HT1080 (cell line): Measurements from ENCODE around the gene DISC1. TPM values are rescaled to one million over a fixed set of nuclear protein-coding genes. Genes with fewer than 3 reads are reported as not detected.

Experiments used
- DNase-seq: peaks from one replicate; pipeline ENCODE4 v3.0.0-alpha.2; 2015; ENCODE audit warnings: low read depth
- total RNA-seq: library from RNA; depleted of rRNA; stranded (reverse); fragments of >200 nt; shearing (Covaris generic); gene quantifications from 2 replicates; pipeline ENCODE4 v1.2.3, GENCODE V29; 2014

DISC1 gene
- total RNA-seq, 1 experiment from 2014 or later: 5.5 TPM

DNA sequence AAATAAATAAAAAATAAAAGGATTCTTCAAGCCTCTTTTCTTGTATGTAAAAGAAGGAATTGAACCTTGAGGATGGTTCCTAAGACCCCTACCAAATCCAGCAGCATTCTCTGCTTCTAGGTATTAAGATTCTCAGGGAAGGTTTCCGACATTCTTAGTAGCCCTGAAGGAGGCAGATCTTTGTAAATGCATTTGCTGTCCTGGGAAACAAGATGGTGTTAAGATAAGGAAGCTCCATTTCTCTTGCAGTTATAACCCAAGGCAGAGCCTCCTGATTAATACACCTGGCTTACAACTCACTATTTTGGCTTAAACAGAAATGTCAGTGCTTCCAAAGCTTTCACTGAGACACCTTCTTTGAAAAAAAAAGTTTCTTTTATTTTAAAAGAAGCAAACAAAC lies 393.8 kb downstream of the DISC1 start:
- no peak for DNase-seq

DNA sequence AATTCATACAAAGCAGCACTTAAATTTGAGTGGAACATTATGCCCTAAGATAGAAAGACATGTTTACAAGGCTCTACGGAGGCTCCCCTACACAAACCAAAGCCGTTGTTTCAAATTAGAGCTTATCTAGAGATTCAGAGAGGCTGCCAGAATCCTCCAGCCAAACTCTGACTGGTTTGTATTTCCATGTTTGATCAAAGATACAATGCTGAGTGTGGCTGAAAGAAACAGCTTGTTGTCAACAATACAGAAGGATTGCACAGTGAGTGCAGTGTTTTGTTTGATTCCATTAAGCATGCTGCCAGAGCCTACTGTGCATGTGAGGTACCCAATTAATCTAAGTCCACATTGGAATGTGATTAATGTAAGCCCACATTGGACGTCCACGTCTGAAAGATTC lies 402.7 kb downstream of the DISC1 start:
- DNase-seq: no peak

- DNase-seq: no peak
Observed at GRCh38 chr1:232031156-232031555, 404.6 kb downstream of the DISC1 start.

DNA sequence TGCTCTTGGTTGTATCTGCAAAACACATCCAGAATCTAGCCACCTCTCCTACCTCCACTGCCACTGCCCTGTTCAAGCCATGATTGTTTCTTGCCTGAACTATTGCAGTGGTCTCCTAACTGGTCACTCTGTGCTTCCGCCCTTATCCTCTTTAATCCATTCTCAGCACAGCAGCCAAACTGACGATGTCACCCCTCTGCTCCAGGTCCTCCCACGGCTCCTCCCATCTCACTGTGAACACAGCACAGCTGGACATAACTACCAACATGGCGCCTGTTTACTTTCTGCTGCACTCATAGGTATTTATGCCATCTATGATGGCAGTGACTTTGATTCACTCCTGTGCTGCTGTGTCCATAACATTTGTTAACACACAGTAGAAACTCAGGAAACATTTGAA lies 406.7 kb downstream of the DISC1 start:
- no peak for DNase-seq

- no peak for DNase-seq
Observed at GRCh38 chr1:232034556-232034955, 408.0 kb downstream of the DISC1 start.

- no peak for DNase-seq
Observed at GRCh38 chr1:232036181-232036933, 409.8 kb downstream of the DISC1 start.

- DNase-seq: no peak
Observed at GRCh38 chr1:232037774-232038388, 411.3 kb downstream of the DISC1 start.

DNA sequence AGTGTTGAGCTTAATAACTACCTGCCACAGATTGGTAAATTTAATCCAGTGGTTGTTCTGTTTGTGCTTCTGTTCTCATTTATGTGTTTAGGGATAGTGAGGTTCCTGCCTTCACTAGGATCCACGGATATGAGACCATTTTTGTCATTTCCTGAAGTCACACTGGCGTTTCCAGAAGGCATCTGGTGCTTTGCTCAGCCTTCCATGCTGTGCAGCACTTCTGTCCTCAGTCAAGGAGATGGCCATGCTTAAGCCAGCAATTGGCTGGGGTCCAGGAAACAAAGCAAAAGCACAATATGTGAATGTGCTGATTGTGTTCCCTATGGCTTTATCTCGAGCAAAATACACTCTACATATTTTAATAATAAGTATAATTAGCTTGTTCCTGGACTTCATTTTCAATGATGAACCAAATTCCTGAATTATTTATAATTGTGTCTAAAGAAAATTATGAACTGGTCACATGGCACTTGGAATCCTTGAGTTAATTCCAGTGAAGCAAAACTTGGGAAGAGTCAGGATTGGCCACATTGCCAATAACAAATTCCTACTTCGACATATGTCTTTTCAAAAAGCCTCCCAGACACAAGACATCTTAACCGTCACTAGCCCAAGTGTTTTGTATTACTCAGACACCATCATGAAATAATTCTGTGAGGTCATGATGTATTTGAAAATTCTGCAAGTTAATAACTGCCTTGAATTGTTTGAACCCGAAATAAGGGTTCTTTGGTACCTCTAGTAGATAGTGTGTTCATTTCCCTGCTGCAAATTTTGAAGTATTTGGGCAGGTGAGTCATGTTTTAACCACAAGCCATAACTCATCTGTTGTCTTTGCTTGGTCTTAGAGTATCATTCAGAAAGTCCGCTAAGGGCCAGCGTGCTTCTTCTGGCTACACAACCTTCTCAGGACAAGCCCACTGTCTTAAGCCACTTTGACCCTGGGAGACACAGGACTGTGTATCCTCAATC lies 412.4 kb downstream of the DISC1 start:
- DNase-seq: peak; percentile 73

GRCh38 chr1:232040260-232040659 lies 413.7 kb downstream of the DISC1 start:
- no peak for DNase-seq

DNA sequence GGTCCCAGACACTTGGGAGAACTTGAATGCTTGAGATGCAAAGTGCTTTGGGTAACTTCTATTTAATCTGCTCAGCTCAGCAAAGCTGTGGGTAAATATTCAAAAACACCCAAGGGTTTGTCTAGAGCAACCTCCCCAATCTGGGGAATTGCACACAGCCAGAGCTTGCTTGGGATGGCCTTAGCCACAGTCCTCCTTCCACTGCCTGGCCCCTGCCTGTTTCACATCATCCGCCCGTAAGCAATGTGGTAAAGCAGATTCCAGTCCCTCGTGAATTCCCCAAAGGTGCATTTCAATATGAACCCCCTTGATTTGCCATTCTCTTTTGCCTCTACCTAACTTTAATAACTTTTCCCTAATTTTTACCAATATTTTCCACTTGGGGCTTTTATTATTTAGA lies 418.1 kb downstream of the DISC1 start:
- DNase-seq: no peak

- no peak for DNase-seq
Observed at GRCh38 chr1:232045139-232045994, 418.8 kb downstream of the DISC1 start.

GRCh38 chr1:232046451-232047306 lies 420.1 kb downstream of the DISC1 start:
- DNase-seq: no peak

DNA sequence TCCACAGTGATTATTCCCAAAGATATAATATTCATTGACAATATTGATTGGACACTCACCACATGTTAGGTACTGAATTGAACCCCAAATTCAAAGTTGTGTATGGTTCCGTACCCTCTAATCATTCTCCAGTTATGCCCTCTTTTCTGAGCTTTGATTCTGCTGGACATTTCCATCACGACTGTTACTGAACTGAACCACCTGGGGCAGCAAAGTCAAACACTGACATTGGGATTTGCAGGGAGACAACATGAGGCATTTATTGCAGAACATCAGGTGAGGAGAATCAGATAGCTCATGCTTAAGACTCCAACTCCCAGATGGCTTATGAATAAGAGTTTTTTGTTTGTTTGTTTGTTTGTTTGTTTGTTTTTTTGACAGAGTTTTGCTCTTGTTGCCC lies 420.9 kb downstream of the DISC1 start:
- no peak for DNase-seq

- no peak for DNase-seq
Observed at GRCh38 chr1:232048481-232048880, 421.9 kb downstream of the DISC1 start.

- no peak for DNase-seq
Observed at GRCh38 chr1:232049335-232049734, 422.7 kb downstream of the DISC1 start.

- no peak for DNase-seq
Observed at GRCh38 chr1:232057217-232057895, 430.8 kb downstream of the DISC1 start.

- no peak for DNase-seq
Observed at GRCh38 chr1:232057896-232058274, 431.3 kb downstream of the DISC1 start.

- DNase-seq: no peak
Observed at GRCh38 chr1:232059726-232060374, 433.3 kb downstream of the DISC1 start.

DNA sequence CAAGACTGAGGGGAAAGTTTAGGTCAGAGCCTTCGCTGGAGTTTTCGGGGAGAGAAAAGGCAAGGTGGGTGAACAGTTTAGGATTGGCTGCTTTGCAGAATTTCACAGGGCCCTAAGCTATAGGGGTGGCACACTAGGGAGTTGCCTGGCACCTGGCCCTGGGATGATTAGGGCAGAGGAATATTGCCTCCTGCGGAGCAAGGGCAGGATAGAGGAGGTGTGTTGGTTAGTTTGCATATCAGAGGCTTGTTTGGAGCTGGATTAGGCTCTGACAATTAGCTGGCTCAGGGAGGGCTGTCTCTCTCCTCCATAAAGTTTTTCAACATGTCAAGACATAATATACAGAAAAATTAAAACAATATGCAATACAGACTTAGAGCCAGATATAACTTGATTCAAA lies 436.4 kb downstream of the DISC1 start:
- no peak for DNase-seq
